ENCODE measurements around the gene SORCS2.

Gene SORCS2

GRCh38 chr4:7705062-7705461 is 512.7 kb downstream of the SORCS2 start:
- no peak for TF ChIP-seq CTCF (IDR thresholded peaks at IDR 0.05; ENCODE audit: insufficient read depth, low read length, poor library complexity, severe bottlenecking)
- Histone ChIP-seq H3K4me3 (replicated peaks; ENCODE audit: low read depth, low read length) (no peak overlapping the region), H3K27me3 (replicated peaks; ENCODE audit: control insufficient read depth, insufficient read depth, low read length) (no peaks in the 10 kb centered on the region; the same call in 1 of the 2 replicates), H3K36me3 (ENCODE audit: control insufficient read depth, insufficient read depth, low read length) (no peaks in the 10 kb centered on the region)
- no peak for DNase-seq (ENCODE audit: extremely low read depth, insufficient read length)

- Histone ChIP-seq H3K27me3 (replicated peaks; ENCODE audit: control insufficient read depth, insufficient read depth, low read length) (no peaks in the 10 kb centered on the region; the same call in 1 of the 2 replicates), H3K36me3 (ENCODE audit: control insufficient read depth, insufficient read depth, low read length) (no peaks in the 10 kb centered on the region), H3K4me3 (replicated peaks; ENCODE audit: low read depth, low read length) (no peak overlapping the region)
- TF ChIP-seq CTCF (IDR thresholded peaks at IDR 0.05; ENCODE audit: insufficient read depth, low read length, poor library complexity, severe bottlenecking), result no peak
- no peak for DNase-seq (ENCODE audit: extremely low read depth, insufficient read length)
Observed at GRCh38 chr4:7705593-7705992, 513.3 kb downstream of the SORCS2 start.

- no peak for TF ChIP-seq CTCF (IDR thresholded peaks at IDR 0.05; ENCODE audit: insufficient read depth, low read length, poor library complexity, severe bottlenecking)
- H3K4me3 ChIP-seq (replicated peaks; ENCODE audit: low read depth, low read length), result no peak overlapping the region
- no peaks in the 10 kb centered on the region for H3K36me3 ChIP-seq (ENCODE audit: control insufficient read depth, insufficient read depth, low read length)
- DNase-seq (ENCODE audit: extremely low read depth, insufficient read length), result no peak
- H3K27me3 ChIP-seq (replicated peaks; ENCODE audit: control insufficient read depth, insufficient read depth, low read length), result no peaks in the 10 kb centered on the region; the same call in 1 of the 2 replicates
Observed at GRCh38 chr4:7708238-7708637, 515.9 kb downstream of the SORCS2 start.

GRCh38 chr4:7708981-7709380 is 516.6 kb downstream of the SORCS2 start:
- no peak overlapping the region for H3K4me3 ChIP-seq (replicated peaks; ENCODE audit: low read depth, low read length)
- TF ChIP-seq CTCF (IDR thresholded peaks at IDR 0.05; ENCODE audit: insufficient read depth, low read length, poor library complexity, severe bottlenecking), result no peak
- H3K27me3 ChIP-seq (replicated peaks; ENCODE audit: control insufficient read depth, insufficient read depth, low read length), result no peaks in the 10 kb centered on the region; the same call in 1 of the 2 replicates
- H3K36me3 ChIP-seq (ENCODE audit: control insufficient read depth, insufficient read depth, low read length), result no peaks in the 10 kb centered on the region
- no peak for DNase-seq (ENCODE audit: extremely low read depth, insufficient read length)

- no peak for TF ChIP-seq CTCF (IDR thresholded peaks at IDR 0.05; ENCODE audit: insufficient read depth, low read length, poor library complexity, severe bottlenecking)
- no peak for DNase-seq (ENCODE audit: extremely low read depth, insufficient read length)
- no peak overlapping the region for H3K4me3 ChIP-seq (replicated peaks; ENCODE audit: low read depth, low read length)
- H3K36me3 ChIP-seq (ENCODE audit: control insufficient read depth, insufficient read depth, low read length), result no peaks in the 10 kb centered on the region
- no peaks in the 10 kb centered on the region; the same call in 1 of the 2 replicates for H3K27me3 ChIP-seq (replicated peaks; ENCODE audit: control insufficient read depth, insufficient read depth, low read length)
Observed at GRCh38 chr4:7709431-7709830, 517.1 kb downstream of the SORCS2 start.

- TF ChIP-seq CTCF (IDR thresholded peaks at IDR 0.05; ENCODE audit: insufficient read depth, low read length, poor library complexity, severe bottlenecking), result no peak
- Histone ChIP-seq H3K4me3 (replicated peaks; ENCODE audit: low read depth, low read length) (no peak overlapping the region), H3K36me3 (ENCODE audit: control insufficient read depth, insufficient read depth, low read length) (no peaks in the 10 kb centered on the region), H3K27me3 (replicated peaks; ENCODE audit: control insufficient read depth, insufficient read depth, low read length) (no peaks in the 10 kb centered on the region; the same call in 1 of the 2 replicates)
- DNase-seq (ENCODE audit: extremely low read depth, insufficient read length), result no peak
Observed at GRCh38 chr4:7710126-7710525, 517.8 kb downstream of the SORCS2 start.

Data from GM06990 (cell line).